SIG-M5 treated with dmso at 0.1 percent for 504 hours (cell line): ENCODE data around the gene PRPF31.
"Not testable (repeated sequence)": the region's sequence is repeated elsewhere in the genome, so short reads cannot be mapped to it uniquely, and the experiment has no call there.

Experiments
- DNase-seq: peaks from one replicate; lab custom pipeline; 2025; ENCODE audit not compliant: unreplicated experiment; lab: John Stamatoyannopoulos, UW

PRPF31 gene, protein sequence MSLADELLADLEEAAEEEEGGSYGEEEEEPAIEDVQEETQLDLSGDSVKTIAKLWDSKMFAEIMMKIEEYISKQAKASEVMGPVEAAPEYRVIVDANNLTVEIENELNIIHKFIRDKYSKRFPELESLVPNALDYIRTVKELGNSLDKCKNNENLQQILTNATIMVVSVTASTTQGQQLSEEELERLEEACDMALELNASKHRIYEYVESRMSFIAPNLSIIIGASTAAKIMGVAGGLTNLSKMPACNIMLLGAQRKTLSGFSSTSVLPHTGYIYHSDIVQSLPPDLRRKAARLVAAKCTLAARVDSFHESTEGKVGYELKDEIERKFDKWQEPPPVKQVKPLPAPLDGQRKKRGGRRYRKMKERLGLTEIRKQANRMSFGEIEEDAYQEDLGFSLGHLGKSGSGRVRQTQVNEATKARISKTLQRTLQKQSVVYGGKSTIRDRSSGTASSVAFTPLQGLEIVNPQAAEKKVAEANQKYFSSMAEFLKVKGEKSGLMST

DNA sequence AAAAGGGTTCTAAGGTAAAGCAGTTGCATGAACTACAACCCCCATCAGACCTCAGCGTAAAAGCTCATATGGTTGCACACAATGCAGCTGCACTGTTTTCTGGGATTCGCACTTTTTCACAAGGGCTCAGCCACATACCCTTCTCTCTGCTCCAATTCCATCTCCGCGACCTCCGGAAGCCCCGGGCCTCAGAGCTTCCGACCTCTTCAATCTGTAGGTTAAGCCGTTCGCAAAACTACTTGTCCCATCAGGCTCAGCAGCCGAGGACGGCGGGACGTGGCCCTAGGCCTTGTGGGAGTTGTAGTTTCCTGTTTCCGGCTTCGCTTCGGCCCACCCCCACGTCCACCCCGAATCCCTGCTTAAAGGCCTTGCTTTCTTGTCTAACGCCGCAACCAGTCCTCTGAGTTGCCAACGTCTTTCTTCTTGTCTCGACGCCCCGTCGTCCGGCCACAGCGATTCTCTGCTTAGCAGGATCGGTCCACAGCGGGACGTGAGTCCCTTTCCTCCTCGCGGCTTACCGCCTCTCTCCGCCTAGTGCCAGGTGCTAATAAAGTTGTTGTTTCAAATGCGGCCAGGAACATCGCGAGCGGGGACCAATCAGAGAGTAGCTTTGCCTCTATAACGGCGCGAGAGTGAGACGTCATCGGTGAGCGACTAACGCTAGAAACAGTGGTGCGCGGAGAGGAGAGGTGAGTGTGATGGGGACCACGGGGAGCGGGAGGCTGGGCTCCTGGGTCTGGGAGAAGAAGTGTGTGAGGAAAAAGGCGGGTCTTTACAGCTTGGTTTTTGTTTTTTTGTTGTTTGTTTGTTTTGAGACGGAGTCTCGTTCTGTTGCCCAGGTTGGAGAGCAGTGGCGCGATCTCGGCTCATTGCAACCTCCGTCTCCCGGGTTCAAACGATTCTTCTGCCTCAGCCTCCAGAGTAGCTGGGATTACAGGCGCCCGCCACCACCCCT is at the start of gene PRPF31, which contains the start of gene TFPT:
PRPF31 (plus strand) TSS at position 646 of the 955 bp plus-strand sequence. CDS start 2,525 bp downstream, outside the sequence.
TFPT (minus strand) TSS at position 549 of the 955 bp plus-strand sequence; CDS start at position 161, 388 bp downstream.
- DNase-seq: peak; percentile 97

DNA sequence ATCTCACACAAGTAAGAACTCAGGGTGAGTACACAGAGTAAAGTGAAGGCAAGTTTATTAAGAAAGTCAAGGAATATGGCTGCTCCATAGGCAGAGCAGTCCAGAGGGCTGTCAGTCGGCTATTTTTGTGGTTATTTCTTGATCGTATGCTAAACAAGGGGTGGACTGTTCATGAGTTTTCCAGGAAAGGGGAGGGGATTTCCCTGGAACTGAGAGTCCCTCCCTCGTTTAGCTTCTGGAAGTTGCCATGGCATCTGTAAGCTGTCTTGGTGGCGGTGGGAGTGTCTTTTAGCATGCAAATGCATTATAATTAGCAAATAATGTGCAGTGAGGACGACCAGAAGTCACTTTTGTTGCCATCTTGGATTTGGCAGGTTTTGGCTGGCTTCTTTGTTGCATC is 46.1 kb upstream of the PRPF31 start:
- no peak for DNase-seq

- no peak for DNase-seq
Observed at GRCh38 chr19:54073829-54074228, 41.7 kb upstream of the PRPF31 start.

- DNase-seq: no peak
Observed at GRCh38 chr19:54074851-54075250, 40.7 kb upstream of the PRPF31 start.

GRCh38 chr19:54077334-54077733 is 38.2 kb upstream of the PRPF31 start:
- peak; percentile 82 for DNase-seq

- DNase-seq: no peak
Observed at GRCh38 chr19:54081032-54081431, 34.5 kb upstream of the PRPF31 start, which contains the start of gene TARM1. TSS of gene TARM1 (minus strand) at chr19:54081365. CDS start at chr19:54081340, 25 bp downstream.

DNA sequence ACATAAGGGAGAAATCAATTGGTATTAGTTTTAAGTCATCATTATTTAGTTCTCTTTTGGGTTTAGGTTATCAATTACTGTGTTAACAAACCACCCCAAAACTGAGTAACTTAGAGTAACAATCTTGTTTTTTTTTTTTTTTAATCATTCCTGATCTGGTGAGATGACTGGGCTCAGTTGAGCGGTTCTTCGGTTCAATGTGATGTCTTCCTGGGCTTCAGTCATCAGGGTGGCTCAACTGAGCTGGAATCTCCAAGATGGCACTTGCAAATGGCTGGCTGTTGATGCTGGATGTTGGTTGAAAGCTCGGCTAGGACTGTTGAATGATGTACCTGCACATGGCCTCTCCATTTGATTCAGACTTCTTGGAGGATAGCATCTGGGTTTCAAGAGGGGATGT is 31.1 kb upstream of the PRPF31 start:
- DNase-seq: no peak

- no peak for DNase-seq
Observed at GRCh38 chr19:54094426-54095000, 21.0 kb upstream of the PRPF31 start.

DNA sequence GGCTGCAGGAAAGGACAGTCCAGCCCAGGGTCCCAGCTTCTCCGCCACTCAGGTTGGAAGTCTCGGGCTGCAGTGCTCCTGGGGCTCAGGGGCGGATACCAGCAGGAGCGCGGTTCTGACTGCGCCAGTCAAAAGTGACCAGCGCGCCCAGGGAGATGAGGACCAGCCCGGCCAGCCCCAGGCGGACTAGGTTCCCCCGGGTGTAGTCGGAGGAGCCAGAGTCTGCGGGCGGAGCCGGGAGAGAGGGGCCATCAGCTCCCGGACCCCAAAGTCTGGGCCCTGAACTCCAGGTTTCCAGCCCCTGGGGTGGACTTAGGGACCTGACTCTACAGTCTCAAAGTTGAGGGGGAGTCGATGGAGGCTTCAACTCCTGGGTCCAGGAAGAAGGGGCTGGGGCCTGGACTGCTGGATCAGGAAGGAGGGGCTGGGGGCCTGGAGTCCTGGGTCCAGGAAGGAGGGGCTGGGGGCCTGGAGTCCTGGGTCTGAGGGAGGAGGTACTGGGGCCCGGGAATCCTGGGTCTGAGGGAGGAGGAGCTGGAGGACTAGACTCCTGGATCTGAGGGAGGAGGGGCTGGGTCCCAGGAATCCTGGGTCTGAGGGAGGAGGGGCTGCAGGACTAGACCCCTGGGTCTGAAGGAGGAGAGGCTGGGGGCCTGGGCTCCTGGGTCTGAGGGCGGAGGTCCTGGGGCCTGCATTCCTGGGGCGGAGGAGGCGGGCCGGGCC is 20.3 kb upstream of the PRPF31 start:
- DNase-seq: no peak

DNA sequence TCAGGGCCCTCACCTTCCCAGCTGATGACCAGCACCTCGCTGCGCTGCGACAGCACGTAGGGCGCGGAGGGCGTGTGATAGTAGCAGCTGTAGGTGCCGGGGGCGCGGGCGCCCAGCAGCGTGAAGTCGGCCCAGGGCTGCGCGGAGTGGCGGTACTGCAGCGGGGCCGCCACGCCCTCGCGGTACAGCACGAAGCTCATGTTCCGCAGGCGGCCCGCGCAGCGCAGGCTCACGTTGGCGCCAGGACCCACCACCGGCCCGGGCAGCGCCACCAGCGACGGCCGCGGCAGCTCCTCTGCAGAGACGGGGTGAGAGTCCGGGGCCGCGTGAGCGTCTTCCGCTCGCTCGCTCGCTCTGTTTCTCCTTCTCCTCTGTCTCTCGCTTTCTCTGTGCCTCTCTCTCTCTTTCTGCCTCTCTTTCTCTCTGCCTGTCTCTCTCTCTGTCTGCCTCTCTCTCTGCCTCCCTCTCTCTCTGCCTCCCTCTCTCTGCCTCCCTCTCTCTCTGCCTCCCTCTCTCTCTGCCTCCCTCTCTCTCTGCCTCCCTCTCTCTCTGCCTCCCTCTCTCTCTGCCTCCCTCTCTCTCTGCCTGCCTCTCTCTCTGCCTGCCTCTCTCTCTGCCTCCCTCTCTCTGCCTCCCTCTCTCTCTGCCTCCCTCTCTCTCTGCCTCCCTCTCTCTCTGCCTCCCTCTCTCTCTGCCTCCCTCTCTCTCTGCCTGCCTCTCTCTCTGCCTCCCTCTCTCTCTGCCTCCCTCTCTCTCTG is 19.5 kb upstream of the PRPF31 start:
- not testable (repeated sequence) for DNase-seq

GRCh38 chr19:54096617-54097106 is 18.9 kb upstream of the PRPF31 start:
- peak; percentile 48 for DNase-seq

DNA sequence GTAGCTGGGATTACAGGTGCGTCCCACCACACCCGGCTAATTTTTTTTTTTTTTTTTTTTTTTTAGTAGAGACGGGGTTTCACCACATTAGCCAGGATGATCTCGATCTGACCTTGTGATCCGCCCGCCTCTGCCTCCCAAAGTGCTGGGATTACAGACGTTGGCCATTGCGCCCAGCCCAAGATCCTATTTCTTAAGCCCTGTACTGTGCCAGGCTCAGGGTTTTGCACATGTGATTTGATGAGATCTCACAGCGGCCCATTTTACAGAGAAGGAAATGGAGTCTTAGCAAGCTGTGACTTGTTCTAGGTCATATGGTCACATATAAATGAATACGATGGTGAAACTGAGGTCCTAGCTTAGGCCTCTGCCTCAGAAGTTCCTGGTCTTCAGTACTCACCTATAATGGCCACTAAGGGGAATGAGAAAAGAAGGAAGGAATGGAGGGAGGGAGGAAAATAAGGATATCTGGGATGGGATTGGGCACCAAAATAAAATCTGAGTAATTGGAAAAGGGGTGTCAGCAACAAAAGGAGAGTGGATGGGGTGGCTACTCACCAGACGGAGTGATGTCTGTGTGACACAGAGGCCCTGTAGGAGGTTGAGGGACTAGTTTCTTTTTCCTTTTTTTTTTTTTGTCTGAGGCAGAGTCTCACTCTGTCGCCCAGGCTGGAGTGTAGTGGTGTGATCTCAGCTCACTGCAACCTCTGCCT is 16.2 kb upstream of the PRPF31 start:
- no peak for DNase-seq

DNA sequence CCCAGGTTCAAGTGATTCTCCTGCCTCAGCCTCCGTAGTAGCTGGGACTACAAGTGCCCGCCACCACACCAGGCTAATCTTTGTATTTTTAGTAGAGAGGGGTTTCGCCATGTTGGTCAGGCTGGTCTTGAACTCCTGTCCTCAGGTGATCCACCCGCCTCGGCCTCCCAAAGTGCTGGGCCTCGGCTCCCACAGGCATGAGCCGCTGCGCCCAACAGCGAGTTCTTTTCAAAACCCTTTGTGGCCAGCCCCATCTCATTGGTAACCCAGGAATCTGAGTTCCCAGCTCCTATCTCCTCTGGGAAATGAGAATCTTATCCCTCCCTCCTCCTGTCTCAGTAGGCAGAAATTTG is 15.7 kb upstream of the PRPF31 start:
- not testable (repeated sequence) for DNase-seq

GRCh38 chr19:54100561-54100960 is 15.0 kb upstream of the PRPF31 start, which contains the start of gene OSCAR:
TSS of gene OSCAR (minus strand) at chr19:54100803. CDS start at chr19:54100792, 11 bp downstream.
- DNase-seq: peak; percentile 86

- peak; percentile 96 for DNase-seq
Observed at GRCh38 chr19:54102421-54103169, 13.0 kb upstream of the PRPF31 start, which contains the start of gene NDUFA3. TSS of gene NDUFA3 (plus strand) at chr19:54102855. CDS start at chr19:54102879, 24 bp downstream.

GRCh38 chr19:54104998-54105715 is 10.4 kb upstream of the PRPF31 start:
- DNase-seq: no peak

DNA sequence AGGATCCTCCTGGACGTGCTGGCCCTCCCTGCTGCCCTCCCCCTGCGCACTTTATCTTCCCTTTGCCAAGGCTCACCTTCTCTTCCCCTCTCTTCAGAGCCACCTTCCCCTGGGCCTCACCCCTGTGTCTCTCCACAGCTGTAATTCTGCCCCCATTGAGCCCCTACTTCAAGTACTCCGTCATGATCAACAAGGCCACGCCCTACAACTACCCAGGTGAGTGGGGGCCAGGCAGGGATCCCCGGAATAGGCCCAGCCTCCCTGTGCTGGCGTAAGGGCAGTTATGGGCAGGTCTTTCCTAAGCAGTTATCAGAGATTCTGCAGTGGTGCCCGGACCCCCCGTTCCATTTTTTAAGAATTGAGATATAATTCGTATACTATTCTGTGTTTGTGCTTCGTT is 9.8 kb upstream of the PRPF31 start:
- no peak for DNase-seq
